SK-N-SH (cell line): ENCODE measurements around the gene CHCHD3. TPM values are rescaled to one million over a fixed set of nuclear protein-coding genes. Genes with fewer than 3 reads are reported as not detected.
A peak's percentile ranks its signal among the peaks of the same experiment; 100 is the strongest.

Experiments used
- CTCF ChIA-PET: fragments of 300-600, 350-600 bp; formaldehyde crosslinking; extraction: SDS; loops from one replicate; lab custom pipeline; 2021; lab: Yijun Ruan, JAX
- POLR2A ChIA-PET: fragments of 350-600 bp; sonication (Branson Sonifier 250); formaldehyde crosslinking; extraction: SDS; loops from one replicate; lab custom pipeline; 2020; ENCODE audit warnings: antibody characterized with exemption, inconsistent platforms; lab: Yijun Ruan, JAX
- DNase-seq: peaks from one replicate; pipeline ENCODE4 v3.0.0; 2012
- H2AFZ ChIP-seq: fragments of 200-600 bp; sonication (generic); 2 replicates; pipeline ENCODE4 v1.8.1; 2016; ENCODE audit warnings: antibody characterized with exemption, mild to moderate bottlenecking, low read depth
- H3F3A ChIP-seq: fragments of 200-600 bp; sonication (generic); replicated peaks from 2 replicates; pipeline ENCODE3; 2016; ENCODE audit warnings: antibody characterized with exemption, mild to moderate bottlenecking; ENCODE audit not compliant: insufficient read depth
- H3K27ac ChIP-seq, 2 experiments: fragments of 200-500 bp in 1 of 2; fragments of 200-600 bp in 1 of 2; sonication (Bioruptor generic) in 1 of 2; sonication (generic), shearing (Covaris generic) in 1 of 2; 2 replicates each; pipeline versions ENCODE4 v1.5.1 to v1.6.1; 2014 to 2016; ENCODE audit warnings: low read depth in 2 of 2, inconsistent platforms in 1 of 2, low read length in 1 of 2, mild to moderate bottlenecking in 1 of 2, mixed read lengths in 1 of 2
- H3K27me3 ChIP-seq: fragments of 200-600 bp; sonication (generic), shearing (Covaris generic); 2 replicates; pipeline ENCODE4 v1.6.1; 2016; ENCODE audit warnings: mixed run types; ENCODE audit not compliant: insufficient read depth
- H3K36me3 ChIP-seq, 2 experiments: fragments of 200-500 bp in 1 of 2; fragments of 200-600 bp in 1 of 2; sonication (Bioruptor generic) in 1 of 2; sonication (generic) in 1 of 2; replicated peaks in 1 of 2; 2 replicates each; pipeline versions ENCODE3 to v1.5.1; 2014 to 2016; ENCODE audit warnings: low read length in 1 of 2, mild to moderate bottlenecking in 1 of 2; ENCODE audit not compliant: insufficient read depth in 2 of 2, control insufficient read depth in 1 of 2
- H3K4me1 ChIP-seq, 2 experiments: fragments of 200-500 bp in 1 of 2; fragments of 200-600 bp in 1 of 2; sonication (Bioruptor generic) in 1 of 2; sonication (generic), shearing (Covaris generic) in 1 of 2; 2 replicates each; pipeline versions ENCODE4 v1.5.1 to v1.6.1; 2014 to 2016; ENCODE audit warnings: low read depth in 1 of 2, low read length in 1 of 2, mixed run types in 1 of 2; ENCODE audit not compliant: insufficient read depth in 2 of 2, control insufficient read depth in 1 of 2
- H3K4me2 ChIP-seq: fragments of 200-600 bp; sonication (generic), shearing (Covaris generic); 2 replicates; pipeline ENCODE4 v1.6.1; 2017; ENCODE audit warnings: mixed run types
- H3K4me3 ChIP-seq, 2 experiments: fragments of 200-500 bp in 1 of 2; fragments of 200-600 bp in 1 of 2; sonication (Bioruptor generic) in 1 of 2; sonication (generic), shearing (Covaris generic) in 1 of 2; 2 replicates each; pipeline versions ENCODE4 v1.5.1 to v1.8.1; 2014 to 2016; ENCODE audit warnings: low read depth in 2 of 2, inconsistent platforms in 1 of 2, low read length in 1 of 2, mild to moderate bottlenecking in 1 of 2, mixed read lengths in 1 of 2, moderate library complexity in 1 of 2
- H3K79me2 ChIP-seq: fragments of 200-600 bp; sonication (generic); 2 replicates; pipeline ENCODE4 v1.8.1; 2017; ENCODE audit warnings: mild to moderate bottlenecking; ENCODE audit not compliant: insufficient read depth
- H3K9ac ChIP-seq: fragments of 200-600 bp; sonication (generic); 2 replicates; pipeline ENCODE4 v1.6.1; 2017; ENCODE audit warnings: mixed run types
- H3K9me2 ChIP-seq: fragments of 200-600 bp; sonication (generic); 2 replicates; pipeline ENCODE4 v1.6.1; 2017; ENCODE audit warnings: mixed run types
- H3K9me3 ChIP-seq: fragments of 200-600 bp; sonication (generic); 2 replicates; pipeline ENCODE4 v1.6.1; 2017; ENCODE audit warnings: mixed run types, mild to moderate bottlenecking, moderate library complexity
- H4K20me1 ChIP-seq: fragments of 200-600 bp; sonication (generic); 2 replicates; pipeline ENCODE4 v1.6.1; 2017; ENCODE audit warnings: mild to moderate bottlenecking, mixed run types; ENCODE audit not compliant: insufficient read depth
- CHD2 ChIP-seq: fragments of 150-350 bp; IDR thresholded peaks from 2 replicates; pipeline ENCODE4 v1.6.1; 2018; ENCODE audit warnings: low read length; ENCODE audit not compliant: partially characterized antibody
- ELF1 ChIP-seq: IDR thresholded peaks from 2 replicates; pipeline ENCODE4 v1.4.0; 2012
- EZH2phosphoT487 ChIP-seq: fragments of 200-600 bp; sonication (generic); IDR thresholded peaks from 2 replicates; pipeline ENCODE4 v1.6.1; 2017; ENCODE audit warnings: low read depth, mixed run types, mild to moderate bottlenecking, antibody characterized with exemption, moderate library complexity, borderline replicate concordance
- FOSL2 ChIP-seq: IDR thresholded peaks from 2 replicates; pipeline ENCODE4 v1.4.0; 2012; ENCODE audit warnings: low read depth, mild to moderate bottlenecking, moderate library complexity, borderline replicate concordance
- FOXM1 ChIP-seq: IDR thresholded peaks from 2 replicates; pipeline ENCODE4 v1.4.0; 2012; ENCODE audit warnings: low read depth, mild to moderate bottlenecking
- GABPA ChIP-seq: IDR thresholded peaks from 2 replicates; pipeline ENCODE4 v1.4.0; 2012; ENCODE audit warnings: low read depth, mild to moderate bottlenecking
- GATA2 ChIP-seq: sonication (generic); formaldehyde crosslinking; IDR thresholded peaks from 2 replicates; pipeline ENCODE4 v1.5.0; 2020; ENCODE audit warnings: mild to moderate bottlenecking, missing genetic modification reagents
- IRF3 ChIP-seq: fragments of 150-350 bp; IDR thresholded peaks from 2 replicates; pipeline ENCODE4 v1.6.1; 2016; ENCODE audit warnings: mild to moderate bottlenecking, low read depth, low read length
- JUND ChIP-seq: IDR thresholded peaks from 2 replicates; pipeline ENCODE4 v1.4.0; 2012
- MXI1 ChIP-seq: IDR thresholded peaks from 2 replicates; pipeline ENCODE4 v1.6.1; 2012; ENCODE audit warnings: mild to moderate bottlenecking, low read depth, low read length, improper control_type of control experiment
- NRF1 ChIP-seq: IDR thresholded peaks from 2 replicates; pipeline ENCODE4 v1.6.1; 2012; ENCODE audit warnings: low read depth, mild to moderate bottlenecking, low read length
- PBX3 ChIP-seq: IDR thresholded peaks from 2 replicates; pipeline ENCODE4; 2012
- POLR2AphosphoS5 ChIP-seq: IDR thresholded peaks from 2 replicates; pipeline ENCODE4 v1.6.1; 2012; ENCODE audit warnings: low read depth, low read length
- RAD21 ChIP-seq: IDR thresholded peaks from 2 replicates; pipeline ENCODE4 v1.6.1; 2012; ENCODE audit warnings: mild to moderate bottlenecking, low read length
- RCOR1 ChIP-seq: fragments of 150-350 bp; IDR thresholded peaks from 2 replicates; pipeline ENCODE4 v1.6.1; 2017; ENCODE audit warnings: antibody characterized with exemption, low read length
- RFX5 ChIP-seq: IDR thresholded peaks from 2 replicates; pipeline ENCODE4 v1.6.1; 2012; ENCODE audit warnings: mild to moderate bottlenecking, improper control_type of control experiment, low read length
- RXRA ChIP-seq: IDR thresholded peaks from 2 replicates; pipeline ENCODE4 v1.4.0; 2012; ENCODE audit warnings: low read depth, mild to moderate bottlenecking, borderline replicate concordance
- SMC3 ChIP-seq: IDR thresholded peaks from 2 replicates; pipeline ENCODE4 v1.6.1; 2012; ENCODE audit warnings: low read depth, low read length, improper control_type of control experiment
- TCF12 ChIP-seq: IDR thresholded peaks from 2 replicates; pipeline ENCODE4 v1.4.0; 2012
- WGBS: methylation state at CpG from one replicate; pipeline ENCODE4 v1.1.6; 2017; ENCODE audit warnings: low lambda C conversion rate; 5-methylcytosine and 5-hydroxymethylcytosine counted together
- polyA plus RNA-seq, 3 experiments: library from polyadenylated mRNA; depleted of rRNA; stranded (reverse); fragments of >200 nt; gene quantifications; 2 replicates each; pipeline ENCODE4 v1.2.3, GENCODE V29; 2012
- TF ChIP-seq, protein P1 (sequence below): IDR thresholded peaks from 2 replicates; pipeline ENCODE4 v1.4.0; 2012; ENCODE audit warnings: low read depth, borderline replicate concordance
- TF ChIP-seq, protein P2 (sequence below): IDR thresholded peaks from 2 replicates; pipeline ENCODE4 v1.6.1; 2012; ENCODE audit warnings: mild to moderate bottlenecking, low read depth, low read length, moderate library complexity
- TF ChIP-seq, protein P3 (sequence below): fragments of 150-350 bp; IDR thresholded peaks from 2 replicates; pipeline ENCODE4 v1.6.1; 2017; ENCODE audit warnings: antibody characterized with exemption, low read length, low read depth, borderline replicate concordance
- TF ChIP-seq, protein P4 (sequence below): IDR thresholded peaks from 2 replicates; pipeline ENCODE4 v1.4.0; 2012; ENCODE audit warnings: low read depth

CHCHD3 gene
- polyA plus RNA-seq (2012; rRNA removed) = 97.1 and 119 TPM in 2 replicates
- 135 and 141 TPM in 2 replicates for polyA plus RNA-seq (2012; cell fraction: cytosol; rRNA removed)
- polyA plus RNA-seq (2012; cell fraction: nucleus; rRNA removed) = 25.0 and 44.7 TPM in 2 replicates

GRCh38 chr7:133081599-133082389, at the start of gene CHCHD3:
TSS of gene CHCHD3 (minus strand) at chr7:133082090. CDS start at chr7:133081937, 153 bp downstream.
- H3F3A ChIP-seq = no peaks in the 10 kb centered on the region
- H3K4me3 ChIP-seq = peak within 1 kb of the TSS; percentile 86 to 97
- H3K27ac ChIP-seq = peak within 1 kb of the TSS; percentile 81 to 86
- H3K79me2 ChIP-seq = peaks cover 51% of the 10 kb centered on the region
- peak within 1 kb of the TSS; percentile 95 for H3K4me2 ChIP-seq
- no peaks in the 10 kb centered on the region for H3K27me3 ChIP-seq
- H3K36me3 ChIP-seq = peaks cover 15 to 21% of the 10 kb centered on the region in 2 experiments
- H3K9me2 ChIP-seq = no peaks in the 10 kb centered on the region
- peak; percentile 98 for DNase-seq
- no peaks in the 10 kb centered on the region for H3K9me3 ChIP-seq
- under 1% methylated on average over 48 of the region's 58 CpGs for WGBS
- peaks cover 5 to 26% of the 10 kb centered on the region in 2 experiments; a peak in 3 of 4 replicates for H3K4me1 ChIP-seq
- POLR2A ChIA-PET = interaction anchor here (0.6 to 1.0 kb wide), 2 partner anchors 54 to 171 kb away, joined by 3 to 7 read pairs; partner anchors contain the start of gene EXOC4
- peak within 1 kb of the TSS; percentile 83 for H2AFZ ChIP-seq
- H4K20me1 ChIP-seq = peaks cover 30% of the 10 kb centered on the region
- CTCF ChIA-PET = interaction anchor here (0.9 to 1.0 kb wide), 3 partner anchors 31 to 501 kb away, joined by 3 read pairs; no protein-coding TSS in a partner anchor
- H3K9ac ChIP-seq = peak within 1 kb of the TSS; percentile 84
- no peak for TF ChIP-seq TCF12
- peak; percentile 86 for TF ChIP-seq MXI1
- peak; percentile 68 for TF ChIP-seq IRF3
- TF ChIP-seq EZH2phosphoT487 = no peak
- peak; percentile 87 for TF ChIP-seq POLR2AphosphoS5
- no peak for TF ChIP-seq GATA2 (CRISPR knock-in tag)
- TF ChIP-seq GABPA = peak; percentile 88
- TF ChIP-seq ELF1 = peak; percentile 48
- no peak for TF ChIP-seq JUND
- TF ChIP-seq SMC3 = 0 out of 2 replicates have a peak, but pooled peaks have one; percentile 16
- TF ChIP-seq, protein P1, sequence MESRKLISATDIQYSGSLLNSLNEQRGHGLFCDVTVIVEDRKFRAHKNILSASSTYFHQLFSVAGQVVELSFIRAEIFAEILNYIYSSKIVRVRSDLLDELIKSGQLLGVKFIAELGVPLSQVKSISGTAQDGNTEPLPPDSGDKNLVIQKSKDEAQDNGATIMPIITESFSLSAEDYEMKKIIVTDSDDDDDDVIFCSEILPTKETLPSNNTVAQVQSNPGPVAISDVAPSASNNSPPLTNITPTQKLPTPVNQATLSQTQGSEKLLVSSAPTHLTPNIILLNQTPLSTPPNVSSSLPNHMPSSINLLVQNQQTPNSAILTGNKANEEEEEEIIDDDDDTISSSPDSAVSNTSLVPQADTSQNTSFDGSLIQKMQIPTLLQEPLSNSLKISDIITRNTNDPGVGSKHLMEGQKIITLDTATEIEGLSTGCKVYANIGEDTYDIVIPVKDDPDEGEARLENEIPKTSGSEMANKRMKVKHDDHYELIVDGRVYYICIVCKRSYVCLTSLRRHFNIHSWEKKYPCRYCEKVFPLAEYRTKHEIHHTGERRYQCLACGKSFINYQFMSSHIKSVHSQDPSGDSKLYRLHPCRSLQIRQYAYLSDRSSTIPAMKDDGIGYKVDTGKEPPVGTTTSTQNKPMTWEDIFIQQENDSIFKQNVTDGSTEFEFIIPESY = no peak
- TF ChIP-seq RAD21 = 0 out of 2 replicates have a peak, but pooled peaks have one; percentile 3
- TF ChIP-seq NRF1 = peak; percentile 69
- TF ChIP-seq CHD2 = peak; percentile 97
- TF ChIP-seq RXRA = no peak
- no peak for TF ChIP-seq FOXM1
- TF ChIP-seq, protein P2, sequence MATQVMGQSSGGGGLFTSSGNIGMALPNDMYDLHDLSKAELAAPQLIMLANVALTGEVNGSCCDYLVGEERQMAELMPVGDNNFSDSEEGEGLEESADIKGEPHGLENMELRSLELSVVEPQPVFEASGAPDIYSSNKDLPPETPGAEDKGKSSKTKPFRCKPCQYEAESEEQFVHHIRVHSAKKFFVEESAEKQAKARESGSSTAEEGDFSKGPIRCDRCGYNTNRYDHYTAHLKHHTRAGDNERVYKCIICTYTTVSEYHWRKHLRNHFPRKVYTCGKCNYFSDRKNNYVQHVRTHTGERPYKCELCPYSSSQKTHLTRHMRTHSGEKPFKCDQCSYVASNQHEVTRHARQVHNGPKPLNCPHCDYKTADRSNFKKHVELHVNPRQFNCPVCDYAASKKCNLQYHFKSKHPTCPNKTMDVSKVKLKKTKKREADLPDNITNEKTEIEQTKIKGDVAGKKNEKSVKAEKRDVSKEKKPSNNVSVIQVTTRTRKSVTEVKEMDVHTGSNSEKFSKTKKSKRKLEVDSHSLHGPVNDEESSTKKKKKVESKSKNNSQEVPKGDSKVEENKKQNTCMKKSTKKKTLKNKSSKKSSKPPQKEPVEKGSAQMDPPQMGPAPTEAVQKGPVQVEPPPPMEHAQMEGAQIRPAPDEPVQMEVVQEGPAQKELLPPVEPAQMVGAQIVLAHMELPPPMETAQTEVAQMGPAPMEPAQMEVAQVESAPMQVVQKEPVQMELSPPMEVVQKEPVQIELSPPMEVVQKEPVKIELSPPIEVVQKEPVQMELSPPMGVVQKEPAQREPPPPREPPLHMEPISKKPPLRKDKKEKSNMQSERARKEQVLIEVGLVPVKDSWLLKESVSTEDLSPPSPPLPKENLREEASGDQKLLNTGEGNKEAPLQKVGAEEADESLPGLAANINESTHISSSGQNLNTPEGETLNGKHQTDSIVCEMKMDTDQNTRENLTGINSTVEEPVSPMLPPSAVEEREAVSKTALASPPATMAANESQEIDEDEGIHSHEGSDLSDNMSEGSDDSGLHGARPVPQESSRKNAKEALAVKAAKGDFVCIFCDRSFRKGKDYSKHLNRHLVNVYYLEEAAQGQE = no peak
- TF ChIP-seq, protein P3, sequence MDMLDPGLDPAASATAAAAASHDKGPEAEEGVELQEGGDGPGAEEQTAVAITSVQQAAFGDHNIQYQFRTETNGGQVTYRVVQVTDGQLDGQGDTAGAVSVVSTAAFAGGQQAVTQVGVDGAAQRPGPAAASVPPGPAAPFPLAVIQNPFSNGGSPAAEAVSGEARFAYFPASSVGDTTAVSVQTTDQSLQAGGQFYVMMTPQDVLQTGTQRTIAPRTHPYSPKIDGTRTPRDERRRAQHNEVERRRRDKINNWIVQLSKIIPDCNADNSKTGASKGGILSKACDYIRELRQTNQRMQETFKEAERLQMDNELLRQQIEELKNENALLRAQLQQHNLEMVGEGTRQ = peak; percentile 76
- TF ChIP-seq PBX3 = peak; percentile 96
- TF ChIP-seq RFX5 = no peak
- TF ChIP-seq RCOR1 = 0 out of 2 replicates have a peak, but pooled peaks have one; percentile 11
- TF ChIP-seq, protein P4, sequence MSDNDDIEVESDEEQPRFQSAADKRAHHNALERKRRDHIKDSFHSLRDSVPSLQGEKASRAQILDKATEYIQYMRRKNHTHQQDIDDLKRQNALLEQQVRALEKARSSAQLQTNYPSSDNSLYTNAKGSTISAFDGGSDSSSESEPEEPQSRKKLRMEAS = peak; percentile 87
- TF ChIP-seq FOSL2 = no peak
